ENCODE measurements around the gene NPDC1.
"Not testable (repeated sequence)": the region's sequence is repeated elsewhere in the genome, so short reads cannot be mapped to it uniquely, and the experiment has no call there.

Gene NPDC1

DNA sequence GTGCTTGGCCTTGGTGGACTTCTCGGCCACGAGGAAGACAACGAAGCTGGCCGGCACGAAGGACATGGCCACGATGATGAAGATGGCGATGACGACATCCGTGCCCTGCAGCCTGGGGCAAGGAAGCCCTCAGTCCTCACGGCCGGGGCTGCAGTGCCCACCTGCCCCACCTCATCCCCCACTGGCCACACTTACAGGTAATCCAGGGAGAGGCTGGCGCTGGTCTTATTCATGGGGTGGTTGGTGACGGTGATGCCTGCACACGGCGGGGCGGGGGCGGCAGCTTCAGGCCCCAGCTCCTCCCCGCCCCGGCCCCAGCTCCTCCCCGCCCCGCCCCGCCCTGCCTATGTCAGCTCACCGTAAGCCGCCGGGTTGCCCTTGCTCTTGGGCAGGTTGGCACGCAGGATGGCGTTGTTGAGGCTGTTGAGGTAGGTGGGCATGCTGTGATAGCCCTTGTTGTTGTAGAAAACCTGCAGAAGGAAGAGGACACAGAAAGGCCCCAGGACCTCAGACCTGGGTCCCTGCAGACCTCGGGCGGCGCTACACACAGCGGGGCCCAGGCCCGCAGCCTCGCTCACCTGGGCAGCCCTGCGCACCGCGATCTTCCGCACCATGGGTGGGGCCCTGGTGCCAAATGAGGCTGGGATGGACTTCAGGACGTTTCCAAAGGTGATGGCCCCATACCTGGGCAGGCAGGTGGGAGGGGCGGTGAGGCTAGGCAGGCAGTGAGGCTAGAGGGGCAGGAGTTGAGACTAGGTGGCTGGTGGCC is 33.9 kb downstream of the NPDC1 start:
- DNase-seq (ENCODE audit: low read depth in 3 of 3), result no peak

DNA sequence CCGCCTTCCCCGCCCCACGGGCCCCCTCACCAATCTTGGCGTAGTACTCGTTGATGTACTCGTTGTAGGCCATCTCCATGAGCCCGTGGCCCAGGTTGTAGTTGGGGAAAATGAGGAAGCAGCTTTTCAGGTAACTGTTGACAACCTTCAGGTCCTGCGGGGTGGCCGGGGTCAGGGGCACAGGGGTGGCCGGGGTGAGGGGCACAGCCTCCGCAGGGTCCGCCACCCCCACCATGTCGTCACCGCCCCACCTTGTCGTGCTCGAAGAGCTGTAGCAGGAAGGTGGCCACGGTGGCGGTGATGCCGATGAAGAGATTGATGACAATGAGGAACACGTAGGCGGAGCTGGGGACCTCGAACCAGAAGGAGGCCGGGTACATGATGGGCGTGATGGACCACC is 34.8 kb downstream of the NPDC1 start:
- no peak for DNase-seq (ENCODE audit: low read depth in 3 of 3)

GRCh38 chr9:137009938-137010732 is 35.8 kb downstream of the NPDC1 start:
- DNase-seq (ENCODE audit: low read depth in 3 of 3), result no peak

GRCh38 chr9:137009217-137009616 is 36.8 kb downstream of the NPDC1 start:
- DNase-seq (ENCODE audit: low read depth in 3 of 3), result no peak

DNA sequence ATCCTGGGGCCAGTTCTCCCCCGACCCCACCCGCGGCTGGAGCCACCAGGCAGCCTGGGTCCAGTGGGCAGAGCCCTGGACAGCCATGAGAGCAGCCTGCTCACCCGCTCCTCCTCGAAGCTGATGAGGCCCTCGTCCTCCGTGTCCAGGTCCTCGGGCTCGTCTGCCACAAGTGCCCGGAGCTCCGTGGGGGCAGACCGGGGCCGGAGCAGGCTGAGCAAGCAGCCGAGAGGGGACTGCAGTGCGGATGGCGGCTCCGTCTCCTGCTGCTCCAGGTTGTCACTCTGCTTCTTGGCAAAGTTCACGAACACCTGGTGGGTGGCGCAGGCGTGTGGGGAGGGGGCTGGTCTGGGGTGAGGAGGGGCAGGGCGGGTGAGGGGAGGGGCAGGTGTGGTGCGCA is 37.7 kb downstream of the NPDC1 start:
- no peak for DNase-seq (ENCODE audit: low read depth in 3 of 3)

GRCh38 chr9:137007816-137008270 is 38.1 kb downstream of the NPDC1 start:
- DNase-seq (ENCODE audit: low read depth in 3 of 3), result no peak

DNA sequence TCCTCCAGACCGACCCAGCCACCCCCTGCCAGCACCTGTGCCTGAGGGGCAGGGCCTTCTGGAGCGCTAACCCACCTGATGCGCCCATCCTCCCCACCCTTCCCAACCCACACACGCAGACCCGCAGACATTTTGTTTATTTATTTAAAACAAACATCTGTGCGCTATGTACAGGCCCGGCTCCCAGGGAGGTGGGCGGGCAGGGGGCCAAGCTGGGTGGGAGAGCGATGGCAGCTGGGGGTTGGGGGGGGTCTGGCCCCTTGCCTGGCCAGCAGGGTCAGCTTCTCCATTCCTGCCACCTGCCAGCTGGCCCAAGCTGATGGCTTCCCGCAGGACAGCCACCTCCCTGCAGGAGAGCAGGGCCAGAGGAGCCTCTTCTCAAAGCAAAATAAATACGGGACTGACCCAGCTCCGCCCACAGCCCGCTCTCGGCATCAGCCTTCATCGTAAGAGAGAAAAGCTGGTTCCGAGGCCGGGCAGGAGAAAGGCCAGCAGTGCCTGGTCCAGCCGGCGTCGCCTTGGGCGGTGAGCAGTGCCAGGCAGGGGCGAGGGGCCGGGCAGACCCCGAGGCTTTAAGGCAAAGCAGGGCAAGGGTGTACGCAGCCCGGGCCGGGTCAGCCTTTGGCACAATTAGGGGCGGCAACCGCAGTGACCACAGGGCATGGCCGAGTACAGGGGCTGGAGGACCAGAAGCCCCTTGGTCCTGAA is 38.7 kb downstream of the NPDC1 start:
- DNase-seq (ENCODE audit: low read depth in 3 of 3), result no peak

GRCh38 chr9:137006116-137007003 is 39.6 kb downstream of the NPDC1 start:
- DNase-seq (ENCODE audit: low read depth in 3 of 3), result no peak

GRCh38 chr9:137004285-137004684 is 41.7 kb downstream of the NPDC1 start:
- not testable (repeated sequence) for DNase-seq (ENCODE audit: low read depth in 3 of 3)

GRCh38 chr9:137002646-137003041 is 43.3 kb downstream of the NPDC1 start:
- no peak for DNase-seq (ENCODE audit: low read depth in 3 of 3)

- no peak for DNase-seq (ENCODE audit: low read depth in 3 of 3)
Measured at GRCh38 chr9:137001857-137002645, 43.9 kb downstream of the NPDC1 start.

DNA sequence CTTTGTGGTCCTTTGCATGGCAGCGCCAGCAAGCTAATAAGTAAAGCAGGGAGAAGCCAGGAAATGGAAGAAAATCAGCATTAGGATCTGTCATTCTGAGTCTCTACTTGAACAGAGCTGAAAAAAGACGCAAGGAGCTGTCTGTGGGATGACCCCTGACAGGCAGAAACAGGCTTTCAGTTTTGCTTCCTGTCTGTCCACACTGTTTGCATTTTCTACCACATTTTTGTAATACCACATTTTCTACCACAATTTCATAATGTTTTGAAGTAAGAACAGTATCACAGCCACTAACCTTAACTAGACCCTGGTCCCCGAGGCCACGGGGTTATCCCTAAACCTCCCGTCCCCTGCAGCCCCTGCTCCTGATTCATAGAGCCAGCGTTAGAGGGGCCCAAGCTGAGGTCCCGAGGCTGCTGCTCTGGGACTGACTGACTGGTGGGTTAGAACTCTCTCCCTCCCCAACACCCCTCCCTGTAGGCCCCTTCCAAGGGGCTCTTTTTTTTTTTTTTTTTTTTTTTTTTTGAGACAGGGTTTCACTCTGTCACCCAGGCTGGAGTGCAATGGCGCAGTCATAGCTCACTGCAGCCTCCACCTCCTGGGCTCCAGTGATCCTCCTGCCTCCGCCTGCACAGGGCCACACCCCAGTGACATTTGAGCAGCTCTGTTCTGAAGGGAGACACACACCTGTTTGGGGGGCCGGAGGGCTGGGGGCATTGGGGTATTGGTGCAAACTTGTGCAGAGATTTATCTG is 45.6 kb downstream of the NPDC1 start:
- no peak for DNase-seq (ENCODE audit: low read depth in 3 of 3)

DNA sequence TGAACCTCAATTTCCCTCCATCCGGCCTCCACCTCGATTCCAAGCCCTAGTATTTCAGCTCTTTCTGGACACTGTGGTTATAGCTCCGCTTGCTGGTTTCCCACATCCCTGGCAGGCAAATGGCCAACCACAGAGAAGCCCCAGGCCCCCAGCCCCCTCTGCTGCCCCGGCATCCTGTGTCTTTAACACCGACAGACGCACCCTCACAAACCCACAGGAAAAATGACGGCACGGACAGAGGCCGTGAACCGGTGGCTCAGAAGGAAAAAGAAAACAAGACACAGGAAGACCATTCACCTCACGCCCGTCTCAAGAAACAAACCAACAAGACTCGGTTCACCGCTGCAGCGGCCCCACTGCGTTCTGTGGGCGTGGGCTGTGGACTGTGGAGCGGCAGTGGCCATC is 48.1 kb downstream of the NPDC1 start:
- no peak for DNase-seq (ENCODE audit: low read depth in 3 of 3)

GRCh38 chr9:136997371-136997770 is 48.6 kb downstream of the NPDC1 start:
- no peak for DNase-seq (ENCODE audit: low read depth in 3 of 3)

- no peak for DNase-seq (ENCODE audit: low read depth in 3 of 3)
Measured at GRCh38 chr9:136996361-136997292, 49.4 kb downstream of the NPDC1 start, which contains the start of gene CLIC3. TSS of gene CLIC3 (minus strand) at chr9:136996568. CDS start at chr9:136996543, 25 bp downstream.

- no peak for DNase-seq (ENCODE audit: low read depth in 3 of 3)
Measured at GRCh38 chr9:136995772-136996311, 50.1 kb downstream of the NPDC1 start.

GRCh38 chr9:136995362-136995761 is 50.6 kb downstream of the NPDC1 start:
- DNase-seq (ENCODE audit: low read depth in 3 of 3), result no peak

DNA sequence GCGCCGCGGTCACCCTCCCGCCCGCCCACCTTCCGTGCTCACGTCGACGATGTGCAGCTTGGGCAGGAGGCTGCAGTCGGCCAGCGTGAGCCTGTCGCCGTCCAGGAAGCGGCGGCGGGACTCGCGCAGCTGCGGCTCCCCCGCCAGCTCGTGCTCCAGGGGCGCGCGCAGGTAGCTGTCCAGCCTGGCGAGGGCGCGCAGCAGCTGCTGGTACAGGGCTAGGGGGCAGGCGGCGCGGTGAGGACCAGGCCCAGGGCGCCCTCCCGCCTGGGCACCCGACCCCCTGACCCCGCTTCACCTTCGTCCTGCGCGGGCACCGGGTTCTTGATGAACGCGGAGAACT is 51.1 kb downstream of the NPDC1 start:
- no peak for DNase-seq (ENCODE audit: low read depth in 3 of 3)
